HG02571 (cell line): Measurements from ENCODE around the gene TMTC1.

Source experiments
- ATAC-seq: cut with Tn5 transposase; IDR thresholded peaks from one replicate; pipeline ENCODE4 v1.9.1; 2021; ENCODE audit warnings: mild to moderate bottlenecking, moderate library complexity; ENCODE audit not compliant: unreplicated experiment

The TMTC1 gene

DNA sequence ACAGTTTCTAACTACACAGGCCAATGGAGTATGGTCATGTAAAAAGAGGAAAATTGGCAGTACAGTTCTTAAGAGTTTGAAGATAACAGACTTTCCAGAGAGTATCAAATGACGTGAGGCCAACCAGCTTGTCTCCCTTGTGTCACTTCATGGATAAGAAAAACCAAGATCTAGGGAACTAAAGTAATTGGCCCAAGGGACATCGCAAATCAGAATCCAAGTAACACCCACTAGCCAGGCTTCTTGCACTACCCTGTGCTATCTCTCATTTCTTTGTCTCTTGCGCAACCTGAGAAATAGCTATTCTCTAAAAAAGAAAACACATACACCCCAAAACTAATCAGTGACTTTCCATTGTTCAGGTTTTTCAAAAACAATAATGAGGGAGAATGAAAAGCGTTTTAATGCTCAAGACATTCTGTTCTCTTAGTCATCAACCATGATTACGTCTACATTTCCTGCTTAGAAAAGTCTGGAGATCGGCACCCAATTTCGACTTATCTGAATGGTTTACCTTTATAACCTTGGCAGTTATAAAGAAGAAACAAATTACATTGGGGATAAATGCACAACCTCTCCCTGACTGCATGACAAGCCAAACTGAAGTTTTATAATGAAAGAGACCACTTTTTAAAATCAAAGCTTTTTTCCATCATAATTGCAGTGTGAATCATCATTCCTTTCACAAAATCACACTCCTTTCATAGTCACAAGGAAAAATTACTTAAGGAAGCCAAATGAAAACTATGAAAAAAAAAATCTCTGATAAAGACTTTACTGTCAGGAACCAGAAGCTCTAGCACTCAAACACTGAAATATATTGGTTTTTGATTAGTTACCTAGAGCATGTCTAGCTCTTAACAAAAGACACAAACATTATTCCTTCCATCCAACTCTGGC is 42.1 kb downstream of the TMTC1 start:
- no peak for ATAC-seq

- ATAC-seq, result no peak
Observed at GRCh38 chr12:29739279-29739991, 44.3 kb downstream of the TMTC1 start.

GRCh38 chr12:29738365-29738764 is 45.4 kb downstream of the TMTC1 start:
- no peak for ATAC-seq

DNA sequence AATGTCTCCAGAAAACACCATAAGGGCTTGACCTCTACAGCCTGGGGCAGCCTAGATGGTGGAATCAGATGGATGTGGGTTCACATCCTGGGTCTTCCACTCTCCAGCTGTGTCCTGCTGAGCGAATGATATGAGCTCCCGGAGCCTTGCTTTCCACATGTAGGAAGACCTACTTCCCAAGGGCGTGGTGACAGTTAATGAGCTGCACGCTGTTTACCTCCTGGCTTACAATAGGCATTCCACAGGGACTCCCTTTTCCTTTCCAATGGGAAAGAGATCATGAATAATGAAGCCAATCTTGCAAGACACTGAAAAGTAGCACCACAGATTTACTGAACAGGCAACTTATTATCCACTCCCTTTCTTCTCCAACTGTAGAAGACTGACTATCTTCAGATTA is 46.1 kb downstream of the TMTC1 start:
- ATAC-seq, result no peak

DNA sequence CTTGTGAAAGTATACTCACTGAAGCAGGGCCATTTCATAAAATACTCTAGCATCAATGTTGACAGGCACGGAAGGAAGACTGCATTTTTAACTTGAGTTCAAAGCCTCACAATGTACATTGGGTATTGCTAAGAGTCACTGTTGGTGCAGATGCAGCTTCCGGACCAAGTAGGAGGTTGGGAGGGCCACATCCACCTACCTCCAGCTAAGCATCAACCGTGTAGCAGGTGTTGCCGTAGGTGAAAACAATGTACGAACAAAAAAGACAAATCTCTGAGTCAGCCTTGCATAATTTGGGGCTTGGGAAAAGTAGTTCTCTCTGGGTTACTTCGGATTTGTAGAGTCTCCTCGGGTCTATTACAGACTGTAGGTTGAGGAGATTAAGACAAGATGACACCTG is 48.1 kb downstream of the TMTC1 start:
- no peak for ATAC-seq

- no peak for ATAC-seq
Observed at GRCh38 chr12:29734734-29735133, 49.0 kb downstream of the TMTC1 start.

DNA sequence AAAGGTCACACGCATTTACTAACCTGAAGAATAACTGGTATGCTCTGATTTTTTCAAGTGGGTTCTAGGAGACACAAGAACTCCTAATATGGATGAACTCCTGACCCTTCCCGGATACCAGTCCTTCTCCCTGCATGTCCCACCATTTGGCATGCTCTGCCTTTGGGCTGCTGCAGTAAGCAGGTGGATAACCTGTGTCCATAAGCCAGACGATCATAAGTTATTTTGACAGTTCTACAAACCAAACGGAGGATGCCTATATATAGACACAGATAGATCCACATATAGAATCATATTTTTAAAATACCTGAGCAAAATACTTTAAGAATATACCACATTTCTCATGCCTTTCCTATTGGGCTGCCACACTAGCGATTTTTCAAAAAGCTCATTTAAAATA is 49.4 kb downstream of the TMTC1 start:
- ATAC-seq, result no peak

GRCh38 chr12:29733501-29733900 is 50.2 kb downstream of the TMTC1 start:
- ATAC-seq, result no peak

DNA sequence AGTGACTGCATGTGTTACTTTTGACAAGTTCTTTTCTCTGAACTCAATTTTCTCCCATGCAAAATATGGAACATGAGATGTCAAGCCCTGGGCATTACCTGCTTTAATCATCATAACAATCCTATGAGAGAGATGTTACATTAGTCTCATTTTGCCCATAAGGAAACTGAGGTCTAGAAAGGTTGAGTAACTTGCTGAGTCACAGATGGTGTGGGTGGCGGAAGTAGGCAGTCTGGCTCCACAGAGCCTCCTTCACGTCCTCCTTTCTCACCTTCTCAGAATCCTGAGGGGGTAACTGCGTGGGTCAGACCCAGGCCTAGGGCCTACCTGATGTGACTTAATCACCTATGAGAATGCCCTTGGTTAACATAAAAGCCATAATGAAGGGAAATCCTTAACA is 50.7 kb downstream of the TMTC1 start:
- ATAC-seq, result no peak

- no peak for ATAC-seq
Observed at GRCh38 chr12:29732593-29732992, 51.1 kb downstream of the TMTC1 start.

DNA sequence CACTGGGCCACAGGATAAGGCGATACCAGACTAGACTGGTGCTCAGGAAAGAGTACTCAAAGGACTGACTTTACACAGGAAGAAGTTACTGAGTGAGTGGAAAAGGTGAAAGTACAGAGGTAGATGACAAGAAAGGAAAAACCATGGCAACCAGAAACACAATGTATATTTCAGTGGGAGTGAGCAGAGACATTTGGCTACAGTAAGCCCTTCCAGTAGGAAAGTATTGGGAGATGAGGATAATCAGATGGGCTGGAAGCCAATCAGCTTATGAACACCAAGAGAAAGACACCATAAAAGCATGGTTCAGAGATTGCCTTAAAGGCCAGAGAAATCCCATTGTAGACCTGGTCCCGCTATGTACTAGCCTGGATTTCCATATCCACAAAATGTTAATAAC is 51.6 kb downstream of the TMTC1 start:
- no peak for ATAC-seq

DNA sequence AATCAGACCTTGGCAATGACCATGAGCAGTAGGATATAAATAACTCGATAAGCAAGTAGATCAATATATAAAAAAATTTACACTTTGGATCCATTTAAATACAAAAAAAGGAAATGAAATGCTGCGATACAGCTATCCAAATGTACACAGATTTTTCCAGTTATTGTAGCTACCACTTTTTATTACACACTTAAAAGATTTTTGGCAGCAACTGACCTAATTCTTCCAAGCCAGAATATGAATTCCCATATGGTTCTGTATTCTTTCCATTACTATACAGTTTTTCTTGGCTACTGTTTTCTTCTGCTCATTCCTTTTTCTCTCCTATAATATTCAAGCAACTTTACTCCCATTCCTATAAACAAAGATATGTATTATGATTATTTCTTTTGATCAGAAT is 52.2 kb downstream of the TMTC1 start:
- ATAC-seq, result no peak

DNA sequence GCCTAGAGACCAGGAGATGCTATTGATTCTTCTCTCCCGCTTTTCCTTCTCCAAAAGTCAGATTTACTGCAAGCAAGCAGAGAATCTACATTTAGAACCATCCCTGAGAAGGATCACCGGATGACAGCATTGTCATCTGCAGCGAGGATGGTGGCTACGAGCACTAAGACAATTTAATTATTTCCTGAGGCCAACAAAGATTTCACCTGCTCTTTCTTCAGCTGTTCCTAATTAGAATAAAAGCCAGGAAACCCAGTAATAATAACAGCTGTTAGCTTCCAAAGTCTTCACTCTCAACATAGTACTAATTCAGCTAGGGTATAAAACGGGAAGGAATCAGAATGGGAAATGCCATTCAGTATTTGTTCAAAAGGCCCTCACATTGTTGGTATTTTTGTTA is 53.3 kb downstream of the TMTC1 start:
- no peak for ATAC-seq

DNA sequence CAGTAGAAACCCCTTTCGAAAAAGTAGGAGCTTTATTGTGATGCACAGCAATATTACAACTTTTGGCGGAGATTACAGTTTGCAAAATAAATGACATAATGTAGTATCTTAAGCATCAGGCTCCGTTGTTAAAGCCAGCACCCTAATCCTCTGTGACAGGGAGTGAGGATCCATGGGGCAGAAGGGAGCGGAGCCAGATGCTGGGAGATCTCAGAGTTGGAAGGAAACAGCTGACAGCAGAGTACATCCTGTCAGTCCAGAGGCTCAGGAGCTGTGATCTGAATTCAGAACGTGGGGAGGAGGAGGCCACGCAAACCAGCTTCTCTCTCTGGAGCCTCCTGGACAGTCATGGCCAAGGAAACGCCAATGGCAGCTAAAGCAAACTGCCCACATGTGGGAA is 55.7 kb downstream of the TMTC1 start:
- no peak for ATAC-seq

DNA sequence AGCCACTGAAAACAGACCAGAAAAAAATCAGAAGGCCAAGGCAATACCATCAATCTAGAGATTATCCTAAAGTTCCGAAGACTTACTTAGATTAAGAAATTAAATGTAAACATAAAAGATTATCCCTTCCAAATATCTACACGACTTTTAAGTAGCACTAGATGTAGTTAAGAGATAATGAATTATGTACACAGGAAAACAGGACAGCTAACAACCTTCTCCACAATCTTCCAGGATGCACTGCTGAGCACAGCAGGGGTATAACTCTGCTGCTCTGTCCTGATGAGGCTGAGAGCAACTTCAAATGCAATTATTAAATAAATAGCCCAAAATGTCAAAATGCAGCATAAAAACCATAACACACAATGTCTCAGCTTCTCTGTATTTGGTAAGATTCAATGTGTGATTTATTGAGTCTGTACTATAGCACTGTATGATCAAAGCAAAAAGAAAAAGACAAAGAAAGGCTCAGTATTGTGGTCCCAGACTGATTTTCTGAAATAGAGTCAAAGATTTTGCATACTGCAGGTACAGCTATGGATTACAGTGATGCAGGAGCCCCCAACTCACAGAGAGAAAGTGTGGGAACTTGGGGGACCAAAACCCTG is 56.9 kb downstream of the TMTC1 start:
- ATAC-seq, result no peak

GRCh38 chr12:29726321-29726692 is 57.4 kb downstream of the TMTC1 start:
- ATAC-seq, result no peak

DNA sequence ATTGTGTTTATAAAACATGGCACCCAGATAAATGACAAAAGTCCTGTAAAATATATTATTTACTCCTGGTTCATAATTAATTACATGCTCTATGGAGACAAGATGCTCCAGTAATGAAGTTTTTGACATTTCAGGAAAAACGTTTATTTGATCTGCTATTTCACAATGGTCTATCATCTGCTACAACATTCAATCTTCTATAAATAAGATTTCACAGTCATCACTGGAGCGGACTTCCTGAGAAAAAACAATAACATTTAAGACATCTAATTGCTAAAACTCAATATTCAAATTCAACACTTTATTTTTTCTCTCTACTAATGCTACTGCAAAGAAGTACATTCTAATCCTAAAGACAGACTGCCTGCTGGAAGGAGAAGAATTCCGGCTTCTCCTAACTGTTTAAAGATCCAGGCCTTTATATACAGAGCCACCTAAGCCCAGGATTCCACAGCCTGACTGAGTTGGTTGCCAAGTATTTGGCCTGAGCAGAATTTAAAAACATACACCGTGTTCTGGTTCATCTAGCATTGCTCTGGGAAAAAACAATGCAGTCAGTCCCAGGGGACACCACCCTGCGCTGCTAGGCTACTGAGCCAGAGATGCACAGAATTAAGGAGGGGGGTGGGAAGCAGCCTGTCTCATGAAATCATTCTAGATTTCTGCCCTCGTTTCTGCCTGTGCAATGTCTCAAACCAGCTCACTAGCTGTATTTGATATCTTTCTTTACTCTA is 58.0 kb downstream of the TMTC1 start:
- ATAC-seq, result no peak

DNA sequence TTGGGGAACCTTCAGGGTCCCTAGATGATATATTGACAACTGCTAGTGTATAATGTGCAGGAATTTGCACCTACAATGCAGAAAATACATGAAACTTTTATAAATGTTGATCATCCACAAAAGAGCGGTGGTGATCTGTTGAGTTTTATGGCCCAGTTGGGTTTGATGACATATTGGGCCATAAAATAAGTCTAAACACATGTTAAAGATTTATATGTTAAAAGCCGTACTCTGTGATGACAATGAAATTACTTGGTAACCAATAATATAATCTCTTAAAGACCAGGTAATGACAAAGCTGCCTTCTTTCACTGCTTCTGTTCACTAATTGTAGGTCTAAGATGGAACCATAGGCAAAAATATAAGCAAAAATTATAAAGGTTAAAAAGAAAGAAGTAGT is 61.6 kb downstream of the TMTC1 start:
- no peak for ATAC-seq

DNA sequence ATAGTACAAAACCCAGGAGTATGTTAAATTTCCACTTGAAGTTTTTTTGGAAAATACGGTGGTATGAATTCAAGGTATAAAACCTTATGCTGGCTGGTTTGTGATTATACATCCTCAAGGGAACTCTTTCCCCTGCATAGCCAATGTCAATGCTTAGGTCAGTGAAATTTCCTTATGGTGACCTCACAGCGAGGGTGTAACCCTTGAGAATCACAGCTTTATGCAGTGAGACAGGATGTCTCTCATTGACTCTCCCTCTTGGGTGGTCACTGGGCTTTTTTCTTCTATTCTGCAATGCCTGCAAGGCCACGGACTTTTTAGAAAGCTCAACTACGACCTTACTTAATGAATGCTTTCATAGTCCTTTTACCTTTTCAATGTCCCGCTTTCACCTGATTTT is 64.4 kb downstream of the TMTC1 start:
- no peak for ATAC-seq

GRCh38 chr12:29717540-29718100 is 66.1 kb downstream of the TMTC1 start:
- no peak for ATAC-seq

- no peak for ATAC-seq
Observed at GRCh38 chr12:29714966-29715365, 68.8 kb downstream of the TMTC1 start.
